ENCODE measurements around the gene ABCA7. TPM values are rescaled to one million over a fixed set of nuclear protein-coding genes. Genes with fewer than 3 reads are reported as not detected.
A peak's percentile ranks its signal among the peaks of the same experiment; 100 is the strongest.

The ABCA7 gene
- total and polyA plus RNA-seq, 2 of the 13 experiments (the other 11 are each of a cell fraction or from before 2014, with no cell fraction given) = 4.4 to 32.4 TPM

GRCh38 chr19:1055028-1055425, 15.1 kb downstream of the ABCA7 start:
- peaks cover 21% of the 10 kb centered on the region for H3K4me1 ChIP-seq (ENCODE audit: insufficient read depth, low read length)
- no peak overlapping the region for H3K27ac ChIP-seq (ENCODE audit: extremely low read length, insufficient read depth, low read length)
- no peak overlapping the region for H3K4me2 ChIP-seq (ENCODE audit: low read depth, low read length)
- no peaks in the 10 kb centered on the region for H3K79me2 ChIP-seq (ENCODE audit: insufficient read depth, low read length)
- DNase-seq (ENCODE audit: low spot score) (no peak), ATAC-seq (no peak), FAIRE-seq (no peak)
- peaks cover 12 to 37% of the 10 kb centered on the region in 2 experiments; a peak in 4 of 5 replicates for H3K36me3 ChIP-seq (replicated peaks in 1 of 2; ENCODE audit: control insufficient read depth in 1 of 2, insufficient read depth in 2 of 2, low read length in 2 of 2)
- no peaks in the 10 kb centered on the region for H3K9me3 ChIP-seq (ENCODE audit: low read length)
- H3K9ac ChIP-seq (ENCODE audit: insufficient read depth, low read depth, low read length) = no peak overlapping the region
- WGBS (ENCODE audit: low lambda C conversion rate) = 94% methylated on average over 10 of the region's 14 CpGs
- H3K27me3 ChIP-seq (ENCODE audit: control insufficient read depth in 1 of 2, insufficient read depth in 2 of 2, low read length in 2 of 2) = no peaks in the 10 kb centered on the region; a peak in 1 of 5 replicates
- no peak for TF ChIP-seq ARID3A (IDR thresholded peaks at IDR 0.05; ENCODE audit: low read depth, low read length)
- peak; percentile 21; the same call in 1 of the 2 replicates for TF ChIP-seq RBFOX2 (IDR thresholded peaks at IDR 0.05; ENCODE audit: low read depth, low read length)
- ChIA-PET POLR2A (no interaction called here), CTCF (ENCODE audit: low intra/inter-chr PET ratio, low total read pairs) (no interaction called here)
- BruUV-seq (replicated peaks) = no TSS peak
- no peaks in the 10 kb centered on the region for H4K20me1 ChIP-seq (ENCODE audit: insufficient read depth, low read length)
- H3K4me3 ChIP-seq (replicated peaks in 1 of 3; ENCODE audit: insufficient read depth in 1 of 3, low read depth in 2 of 3, low read length in 3 of 3) = no peak overlapping the region
- H2AFZ ChIP-seq (ENCODE audit: low read length) = no peak overlapping the region
- intact Hi-C loops (cut with micrococcal nuclease; ENCODE audit: unreplicated experiment) = loop anchor here (10.0 kb wide), 1 partner anchor 50 kb away; the partner anchor contains the start of gene GPX4
- in situ Hi-C loops (cut with HindIII; ENCODE audit: extremely low pct_ligation_motif_present, low pct_unique_long_range_greater_than_20kb) = no loop called here

GRCh38 chr19:1055886-1056620, 16.1 kb downstream of the ABCA7 start:
- no peak overlapping the region for H3K9ac ChIP-seq (ENCODE audit: insufficient read depth, low read depth, low read length)
- H2AFZ ChIP-seq (ENCODE audit: low read length) = no peak overlapping the region
- no peaks in the 10 kb centered on the region for H3K79me2 ChIP-seq (ENCODE audit: insufficient read depth, low read length)
- H3K4me1 ChIP-seq (ENCODE audit: insufficient read depth, low read length) = peaks cover 11% of the 10 kb centered on the region
- no peaks in the 10 kb centered on the region for H3K9me3 ChIP-seq (ENCODE audit: low read length)
- POLR2A ChIA-PET = no interaction called here
- no peaks in the 10 kb centered on the region; a peak in 1 of 5 replicates for H3K27me3 ChIP-seq (ENCODE audit: control insufficient read depth in 1 of 2, insufficient read depth in 2 of 2, low read length in 2 of 2)
- in situ Hi-C loops (cut with HindIII; ENCODE audit: extremely low pct_ligation_motif_present, low pct_unique_long_range_greater_than_20kb) = no loop called here
- no peak overlapping the region for H3K4me3 ChIP-seq (replicated peaks in 1 of 3; ENCODE audit: insufficient read depth in 1 of 3, low read depth in 2 of 3, low read length in 3 of 3)
- H3K36me3 ChIP-seq (replicated peaks in 1 of 2; ENCODE audit: control insufficient read depth in 1 of 2, insufficient read depth in 2 of 2, low read length in 2 of 2) = peaks cover 12 to 37% of the 10 kb centered on the region in 2 experiments; a peak in 4 of 5 replicates
- ATAC-seq = no peak
- DNase-seq (ENCODE audit: low spot score) = no peak
- BruUV-seq (replicated peaks) = no TSS peak
- H3K27ac ChIP-seq (ENCODE audit: extremely low read length, insufficient read depth, low read length) = no peak overlapping the region
- 92% methylated on average over 12 of the region's 20 CpGs for whole genome bisulfite sequencing (ENCODE audit: low lambda C conversion rate)
- H3K4me2 ChIP-seq (ENCODE audit: low read depth, low read length) = no peak overlapping the region
- no peaks in the 10 kb centered on the region for H4K20me1 ChIP-seq (ENCODE audit: insufficient read depth, low read length)
- 0 out of 2 replicates have a peak, but pooled peaks have one; percentile 6 for TF ChIP-seq RBFOX2 (IDR thresholded peaks at IDR 0.05; ENCODE audit: low read depth, low read length)
- no peak for TF ChIP-seq BORCS8-MEF2B (CRISPR knock-in tag; IDR thresholded peaks at IDR 0.05)
- peak; percentile 28; the same call in 1 of the 2 replicates for TF ChIP-seq NR2F6 (IDR thresholded peaks at IDR 0.05)
- no peak for TF ChIP-seq NR2F6 (CRISPR knock-in tag; IDR thresholded peaks at IDR 0.05)
- FAIRE-seq = no peak
- CTCF ChIA-PET (ENCODE audit: low intra/inter-chr PET ratio, low total read pairs) = no interaction called here
- intact Hi-C loops (cut with micrococcal nuclease; ENCODE audit: unreplicated experiment) = loop anchor here (10.0 kb wide), 1 partner anchor 49 kb away; the partner anchor contains the start of gene GPX4

Data from HepG2 (cell line).